Fibroblast of pulmonary artery (primary cell): Measurements from ENCODE around the gene VGLL4.

Experiments used
- DNase-seq: peaks from one replicate; pipeline ENCODE4 v3.0.0-alpha.2; 2010; ENCODE audit warnings: low read depth
- H3K4me3 ChIP-seq: replicated peaks from 2 replicates; pipeline ENCODE4 v1.5.1; 2011; ENCODE audit warnings: low read depth, mild to moderate bottlenecking, control low read depth, low read length, moderate library complexity
- TF ChIP-seq, protein P1 (sequence below): IDR thresholded peaks from 2 replicates; pipeline ENCODE4 v1.5.1; 2011; ENCODE audit warnings: mild to moderate bottlenecking, control low read depth, low read length, inconsistent platforms; ENCODE audit errors: missing control alignments

VGLL4 gene

DNA sequence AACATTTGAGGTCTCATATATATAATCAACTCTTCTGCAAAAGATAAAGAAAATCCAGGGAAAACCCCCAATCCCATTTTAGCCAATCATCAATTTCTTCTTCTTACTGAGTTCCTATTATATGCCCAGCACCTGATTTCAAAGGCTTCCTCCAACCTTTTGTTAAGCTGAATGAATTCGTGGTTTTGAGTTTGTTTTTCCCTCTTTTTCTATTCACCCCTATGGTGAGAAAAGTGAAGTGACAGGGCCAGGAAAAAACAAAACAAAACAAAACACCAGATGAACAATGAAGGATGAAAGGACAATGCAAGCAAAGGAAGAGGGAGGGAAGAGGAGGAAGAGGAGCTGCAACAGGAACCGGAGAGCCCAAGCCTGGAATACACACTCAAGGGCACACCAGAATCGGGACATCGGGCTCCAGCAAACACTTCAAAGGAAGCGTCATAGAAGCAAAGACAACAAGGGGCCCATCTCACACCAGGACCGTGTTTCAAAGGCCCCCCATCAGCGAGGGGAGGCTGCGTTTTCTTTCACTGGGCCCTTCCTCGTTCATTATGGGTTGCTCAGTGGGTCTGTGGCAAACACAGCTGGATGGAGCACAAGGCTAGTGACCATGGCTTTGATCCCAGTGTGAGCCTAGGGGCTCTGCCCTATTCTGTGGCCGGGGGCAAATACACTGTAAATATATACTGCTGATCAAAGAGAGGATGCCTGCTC is 50.2 kb downstream of the VGLL4 start:
- DNase-seq: no peak
- TF ChIP-seq, protein P1, sequence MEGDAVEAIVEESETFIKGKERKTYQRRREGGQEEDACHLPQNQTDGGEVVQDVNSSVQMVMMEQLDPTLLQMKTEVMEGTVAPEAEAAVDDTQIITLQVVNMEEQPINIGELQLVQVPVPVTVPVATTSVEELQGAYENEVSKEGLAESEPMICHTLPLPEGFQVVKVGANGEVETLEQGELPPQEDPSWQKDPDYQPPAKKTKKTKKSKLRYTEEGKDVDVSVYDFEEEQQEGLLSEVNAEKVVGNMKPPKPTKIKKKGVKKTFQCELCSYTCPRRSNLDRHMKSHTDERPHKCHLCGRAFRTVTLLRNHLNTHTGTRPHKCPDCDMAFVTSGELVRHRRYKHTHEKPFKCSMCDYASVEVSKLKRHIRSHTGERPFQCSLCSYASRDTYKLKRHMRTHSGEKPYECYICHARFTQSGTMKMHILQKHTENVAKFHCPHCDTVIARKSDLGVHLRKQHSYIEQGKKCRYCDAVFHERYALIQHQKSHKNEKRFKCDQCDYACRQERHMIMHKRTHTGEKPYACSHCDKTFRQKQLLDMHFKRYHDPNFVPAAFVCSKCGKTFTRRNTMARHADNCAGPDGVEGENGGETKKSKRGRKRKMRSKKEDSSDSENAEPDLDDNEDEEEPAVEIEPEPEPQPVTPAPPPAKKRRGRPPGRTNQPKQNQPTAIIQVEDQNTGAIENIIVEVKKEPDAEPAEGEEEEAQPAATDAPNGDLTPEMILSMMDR: no peak
- no peak overlapping the region for H3K4me3 ChIP-seq

DNA sequence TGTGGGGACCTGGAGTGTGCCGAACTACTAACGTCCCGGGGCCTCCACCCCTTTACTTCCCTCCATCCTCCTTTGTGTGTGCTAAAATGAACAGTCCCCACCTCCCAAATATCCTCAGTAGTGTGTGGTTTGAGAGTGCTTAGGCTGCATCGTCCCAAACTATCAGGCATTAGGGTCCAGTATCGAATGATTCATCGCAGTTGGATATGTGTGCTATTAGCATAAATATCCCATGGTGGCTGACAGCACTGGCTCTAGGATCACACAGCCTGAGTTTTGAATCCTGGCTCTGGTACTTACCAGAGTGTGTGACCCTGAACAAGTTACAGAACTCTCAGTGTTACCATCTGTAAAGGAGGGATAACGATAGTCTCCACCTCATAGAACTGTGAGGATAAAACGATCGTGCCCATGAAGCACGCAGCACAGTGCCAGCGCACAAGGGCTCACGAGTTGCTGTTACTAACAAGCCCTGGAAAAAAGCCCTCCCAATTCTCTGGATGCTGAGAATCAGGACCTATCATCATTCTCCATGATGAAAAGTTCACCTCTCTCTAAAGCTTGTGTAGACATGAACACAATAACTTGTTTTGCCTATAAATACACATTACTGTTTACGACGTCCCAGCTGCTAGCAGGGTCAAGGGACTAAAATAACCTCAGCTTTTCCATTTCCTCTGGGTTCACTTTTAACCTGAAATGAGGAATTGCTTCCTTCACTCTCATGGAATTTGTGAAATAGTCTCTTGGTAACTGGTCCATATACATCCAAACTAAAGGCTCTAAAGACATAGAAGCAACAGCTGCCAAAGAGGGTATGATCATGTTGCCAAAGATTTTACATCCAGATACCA is 51.0 kb downstream of the VGLL4 start:
- no peak overlapping the region for H3K4me3 ChIP-seq
- TF ChIP-seq, protein P1: no peak
- DNase-seq: no peak

DNA sequence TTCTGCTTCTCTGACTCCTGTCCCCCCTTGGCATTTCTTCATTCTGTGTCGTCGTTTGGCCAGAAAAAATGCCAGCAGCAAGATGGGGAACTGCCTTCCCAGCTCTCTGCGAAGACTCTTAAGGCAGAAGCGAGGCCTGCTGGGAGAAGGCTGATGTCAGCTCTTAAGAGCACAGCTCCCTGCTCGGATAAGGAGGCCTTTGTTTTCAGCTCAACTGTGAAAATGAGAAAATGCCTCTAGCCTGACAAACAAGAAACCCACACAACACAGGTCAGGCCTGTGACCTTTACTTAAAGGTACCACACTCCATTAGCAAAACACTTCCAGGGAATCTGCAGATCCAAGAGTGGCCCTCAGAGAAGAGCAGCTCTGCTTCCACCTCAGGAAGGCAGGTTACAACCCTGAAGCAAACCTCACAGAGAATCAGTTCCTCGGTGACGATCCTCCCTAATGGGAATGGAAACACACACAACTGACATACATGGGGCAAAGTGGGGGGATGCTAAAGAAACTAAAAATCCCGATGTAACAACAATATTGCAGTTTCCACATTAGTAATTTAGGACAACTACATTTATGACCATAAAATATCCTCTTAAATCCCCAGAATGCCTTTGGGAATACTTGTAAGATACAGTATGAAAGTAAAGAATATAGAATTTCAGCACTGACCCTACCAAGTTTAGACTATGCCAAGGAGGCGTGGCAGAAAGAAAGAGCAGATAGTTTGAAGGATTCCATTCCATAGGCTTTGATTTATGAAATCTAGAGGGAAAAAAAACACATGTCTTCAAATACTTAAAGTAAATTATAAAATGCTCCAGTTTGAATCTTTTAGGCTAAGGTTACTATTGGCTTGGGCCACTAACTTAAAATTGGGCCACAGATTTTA is 52.1 kb downstream of the VGLL4 start:
- TF ChIP-seq, protein P1: no peak
- H3K4me3 ChIP-seq: no peak overlapping the region
- DNase-seq: peak; percentile 94

DNA sequence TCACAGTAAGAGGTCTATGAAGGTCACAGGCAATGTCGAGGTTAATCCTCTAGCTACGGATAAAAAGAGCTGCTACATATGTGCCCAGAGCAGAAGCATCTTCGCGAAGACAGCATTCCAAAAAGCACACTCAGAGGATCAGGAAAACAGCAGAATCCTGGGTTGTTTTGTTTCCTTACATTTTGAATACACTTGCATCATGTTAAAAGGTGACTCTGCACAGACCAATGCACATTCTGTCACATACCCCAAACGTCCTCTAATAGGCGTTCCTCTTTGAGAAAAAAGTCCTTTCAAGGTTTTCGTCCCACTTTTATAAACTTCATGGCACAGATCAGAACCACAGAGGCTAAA is 52.7 kb downstream of the VGLL4 start:
- TF ChIP-seq, protein P1: no peak
- peak; percentile 55 for DNase-seq
- H3K4me3 ChIP-seq: no peak overlapping the region

DNA sequence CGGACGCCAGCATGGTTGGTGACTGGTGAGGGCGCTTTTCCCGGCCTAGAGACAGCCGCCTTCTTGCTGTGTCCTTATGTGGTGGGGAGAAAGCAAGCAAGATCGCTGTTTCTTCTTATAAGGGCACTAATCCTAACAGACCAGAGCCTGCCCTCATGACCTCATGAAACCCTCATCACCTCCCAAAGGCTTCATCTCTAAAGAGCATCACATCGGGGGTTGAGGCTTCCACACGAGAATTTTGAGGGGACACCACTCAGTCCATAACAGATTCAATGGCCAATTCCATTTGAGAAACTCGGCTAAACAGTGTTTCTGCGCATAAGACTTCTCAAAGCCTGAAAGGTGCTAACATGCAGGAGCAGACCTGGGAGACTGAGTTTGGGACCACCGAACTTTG is 54.0 kb downstream of the VGLL4 start:
- no peak for DNase-seq
- TF ChIP-seq, protein P1: no peak
- no peak overlapping the region for H3K4me3 ChIP-seq

DNA sequence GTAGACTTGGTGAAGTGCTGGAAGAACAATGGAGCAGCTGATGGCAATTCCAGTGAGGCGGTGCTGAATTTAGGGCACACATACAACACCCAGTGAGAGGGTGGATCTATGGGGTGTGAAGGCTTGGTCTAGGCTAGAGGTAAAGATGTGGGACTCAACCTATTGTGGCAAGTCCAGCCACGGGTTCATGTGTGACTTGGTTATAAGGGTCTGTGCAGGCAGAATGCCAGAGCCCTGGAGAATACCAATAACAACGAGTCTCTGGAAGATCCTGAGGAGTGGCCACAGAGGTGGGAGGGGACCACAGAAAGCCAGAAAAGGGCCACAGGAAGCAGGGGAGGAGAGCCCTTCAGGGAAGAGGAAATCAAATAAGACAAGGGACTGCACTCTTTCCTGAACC is 55.0 kb downstream of the VGLL4 start:
- no peak for DNase-seq
- TF ChIP-seq, protein P1: no peak
- H3K4me3 ChIP-seq: no peak overlapping the region
